RWPE1 (cell line): Measurements from ENCODE around the gene ZNF280D.
"Not testable (repeated sequence)": the region's sequence is repeated elsewhere in the genome, so short reads cannot be mapped to it uniquely, and the experiment has no call there.

Experiments
- CTCF ChIA-PET: fragments of 350-600 bp; sonication (Branson Sonifier 250); formaldehyde crosslinking; extraction: SDS; loops from one replicate; lab custom pipeline; 2021; lab: Yijun Ruan, JAX
- POLR2A ChIA-PET: fragments of 400-600 bp; formaldehyde crosslinking; extraction: SDS; loops from one replicate; lab custom pipeline; 2020; ENCODE audit warnings: antibody characterized with exemption; ENCODE audit not compliant: low non-redundant PET; lab: Yijun Ruan, JAX
- DNase-seq: peaks from one replicate; pipeline ENCODE4 v3.0.0; 2012; ENCODE audit warnings: low spot score
- H3K27ac ChIP-seq: fragments of 450-650 bp; 2 replicates; pipeline ENCODE4 v1.5.1; 2017
- TF ChIP-seq, protein P1 (sequence below): fragments of 450-650 bp; conservative IDR thresholded peaks from 2 replicates; pipeline ENCODE4 v1.5.1; 2017; ENCODE audit warnings: low read depth, mild to moderate bottlenecking

Gene ZNF280D

DNA sequence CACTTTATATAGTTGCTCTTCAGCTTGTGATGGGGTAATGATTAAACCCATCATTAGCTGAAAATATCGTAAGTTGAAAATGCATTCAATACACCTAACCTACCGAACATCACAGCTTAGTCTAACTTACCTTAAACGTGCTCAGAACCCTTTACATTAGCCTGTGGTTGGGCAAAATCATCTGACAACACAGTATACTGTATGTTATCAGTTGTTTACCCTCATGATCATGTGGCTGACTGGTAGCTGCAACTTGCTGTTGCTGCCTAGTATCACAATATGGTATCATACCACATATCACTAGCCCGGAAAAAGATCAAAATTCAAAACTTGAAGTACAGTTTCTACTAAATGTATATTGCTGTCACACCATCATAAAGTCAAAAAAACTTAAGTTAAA lies 9.5 kb downstream of the ZNF280D start:
- ChIA-PET CTCF (no interaction called here), POLR2A (no interaction called here)
- TF ChIP-seq, protein P1, sequence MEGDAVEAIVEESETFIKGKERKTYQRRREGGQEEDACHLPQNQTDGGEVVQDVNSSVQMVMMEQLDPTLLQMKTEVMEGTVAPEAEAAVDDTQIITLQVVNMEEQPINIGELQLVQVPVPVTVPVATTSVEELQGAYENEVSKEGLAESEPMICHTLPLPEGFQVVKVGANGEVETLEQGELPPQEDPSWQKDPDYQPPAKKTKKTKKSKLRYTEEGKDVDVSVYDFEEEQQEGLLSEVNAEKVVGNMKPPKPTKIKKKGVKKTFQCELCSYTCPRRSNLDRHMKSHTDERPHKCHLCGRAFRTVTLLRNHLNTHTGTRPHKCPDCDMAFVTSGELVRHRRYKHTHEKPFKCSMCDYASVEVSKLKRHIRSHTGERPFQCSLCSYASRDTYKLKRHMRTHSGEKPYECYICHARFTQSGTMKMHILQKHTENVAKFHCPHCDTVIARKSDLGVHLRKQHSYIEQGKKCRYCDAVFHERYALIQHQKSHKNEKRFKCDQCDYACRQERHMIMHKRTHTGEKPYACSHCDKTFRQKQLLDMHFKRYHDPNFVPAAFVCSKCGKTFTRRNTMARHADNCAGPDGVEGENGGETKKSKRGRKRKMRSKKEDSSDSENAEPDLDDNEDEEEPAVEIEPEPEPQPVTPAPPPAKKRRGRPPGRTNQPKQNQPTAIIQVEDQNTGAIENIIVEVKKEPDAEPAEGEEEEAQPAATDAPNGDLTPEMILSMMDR, result no peak
- DNase-seq, result no peak
- no peak overlapping the region for H3K27ac ChIP-seq

DNA sequence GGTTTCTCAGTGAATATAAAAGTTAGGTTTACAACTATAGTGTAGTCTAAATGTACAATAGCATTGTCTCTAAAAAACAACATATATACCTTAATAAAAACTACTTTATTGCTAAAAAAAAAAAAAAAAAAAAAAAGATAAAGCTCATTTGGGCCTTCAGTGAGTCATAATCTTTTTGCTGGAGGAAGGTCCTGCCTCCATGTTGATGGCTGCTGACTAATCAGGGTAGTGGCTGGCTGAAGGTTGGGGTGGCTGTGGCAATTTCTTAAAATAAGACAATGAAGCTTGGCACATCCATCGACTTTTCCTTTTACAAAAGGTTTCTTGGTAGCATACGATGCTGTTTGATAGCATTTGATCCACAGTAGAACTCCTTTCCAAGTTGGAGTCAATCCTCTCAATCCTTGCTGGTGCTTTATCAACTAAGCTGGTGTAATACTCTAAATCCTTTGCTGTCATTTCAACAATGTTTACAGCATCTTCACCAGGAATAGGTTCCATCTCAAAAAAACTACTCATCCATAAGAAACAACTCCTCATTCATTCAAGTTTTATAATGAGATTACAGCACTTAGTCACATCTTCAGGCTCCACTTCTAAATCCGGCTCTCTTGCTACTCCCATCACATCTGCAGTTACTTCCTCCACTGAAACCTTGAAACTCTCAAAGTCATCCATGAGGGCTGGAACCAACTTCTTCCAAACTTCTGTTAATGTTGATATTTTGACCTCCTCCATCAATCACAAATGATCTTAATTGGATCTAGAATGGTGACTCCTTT lies 13.3 kb downstream of the ZNF280D start:
- TF ChIP-seq, protein P1, result no peak
- ChIA-PET CTCF (interaction anchor here (0.7 to 1.0 kb wide), 3 partner anchors 53 to 545 kb away, joined by 3 to 7 read pairs (median 3); no protein-coding TSS in a partner anchor), POLR2A (no interaction called here)
- DNase-seq, result no peak
- H3K27ac ChIP-seq, result no peak overlapping the region

DNA sequence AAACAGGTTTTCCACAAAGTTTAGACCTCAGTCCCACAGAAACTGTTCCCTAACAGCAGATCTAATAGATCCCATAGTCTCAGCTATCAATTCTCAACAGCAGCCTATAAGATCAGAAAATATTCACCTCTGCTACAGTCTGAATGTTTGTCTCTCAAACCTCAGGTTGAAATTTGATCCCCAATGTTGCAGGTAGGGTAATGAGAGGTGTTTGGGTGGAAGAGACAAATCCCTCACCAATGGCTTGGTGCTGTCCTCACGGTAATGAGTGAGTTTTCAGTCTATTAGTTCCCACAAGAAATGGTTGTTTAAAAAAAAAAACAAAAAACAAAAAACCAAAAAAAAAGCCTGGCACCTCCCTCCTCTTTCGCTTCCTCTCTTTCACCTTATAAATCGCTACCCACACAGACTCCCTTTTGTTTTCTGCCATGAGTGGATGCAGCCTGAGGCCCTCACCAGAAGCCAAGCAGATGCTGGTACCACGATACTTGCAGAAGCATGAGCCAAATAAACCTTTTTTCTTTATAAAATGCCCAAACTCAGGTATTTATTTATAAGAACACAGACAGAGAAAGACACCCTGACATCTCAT lies 14.2 kb downstream of the ZNF280D start:
- ChIA-PET CTCF (interaction anchor here (0.8 to 1.0 kb wide), 2 partner anchors 15 to 54 kb away, joined by 3 to 4 read pairs; no protein-coding TSS in a partner anchor), POLR2A (no interaction called here)

DNA sequence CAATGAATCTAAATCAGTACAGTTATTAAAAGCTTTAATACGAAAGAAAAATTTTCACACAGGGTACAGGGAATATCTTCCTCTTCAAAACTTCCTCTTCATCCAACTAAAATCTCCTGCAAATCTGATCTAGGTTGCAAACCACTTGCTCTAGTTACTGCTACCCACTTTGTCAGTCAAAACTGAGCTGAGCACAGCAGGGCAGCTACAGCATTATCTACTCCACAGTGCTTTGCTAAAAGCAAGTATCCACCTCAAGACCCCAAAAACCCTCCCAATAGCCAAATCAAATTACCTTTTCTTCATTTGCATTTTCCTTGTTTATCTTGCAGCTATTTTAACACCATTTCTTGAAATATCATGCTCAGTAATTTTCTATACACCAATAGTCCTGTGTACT lies 14.7 kb downstream of the ZNF280D start:
- POLR2A ChIA-PET, result no interaction called here
- CTCF ChIA-PET, result interaction anchor here (0.8 kb wide), 1 partner anchor 15 kb away, joined by 4 read pairs; no protein-coding TSS in a partner anchor
- H3K27ac ChIP-seq, result no peak overlapping the region
- TF ChIP-seq, protein P1, result no peak
- DNase-seq, result no peak

More for the DNA sequence above, 14.2 kb downstream of the ZNF280D start:
- TF ChIP-seq, protein P1, result no peak
- DNase-seq, result no peak
- H3K27ac ChIP-seq, result no peak overlapping the region

DNA sequence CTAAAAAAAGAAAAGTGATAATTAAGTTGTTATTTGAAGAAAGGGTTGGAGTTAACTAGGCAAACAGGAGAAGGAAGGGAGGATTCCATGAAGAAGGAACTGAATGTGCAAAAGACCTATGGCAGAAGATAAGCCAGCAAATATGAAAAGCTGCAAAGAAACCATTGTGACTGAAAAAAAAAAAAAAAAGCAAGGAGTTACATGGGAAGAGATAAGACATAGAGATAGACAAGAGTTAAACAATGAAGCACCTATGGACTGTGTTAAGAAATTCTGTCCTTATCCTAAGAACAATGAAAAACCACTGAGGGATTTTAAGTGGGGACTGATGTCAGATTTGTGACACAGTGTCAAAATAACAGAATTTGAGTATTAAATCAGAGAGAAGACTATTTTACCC lies 17.0 kb downstream of the ZNF280D start:
- ChIA-PET POLR2A (no interaction called here), CTCF (no interaction called here)
- no peak for DNase-seq
- no peak overlapping the region for H3K27ac ChIP-seq
- TF ChIP-seq, protein P1, result no peak

DNA sequence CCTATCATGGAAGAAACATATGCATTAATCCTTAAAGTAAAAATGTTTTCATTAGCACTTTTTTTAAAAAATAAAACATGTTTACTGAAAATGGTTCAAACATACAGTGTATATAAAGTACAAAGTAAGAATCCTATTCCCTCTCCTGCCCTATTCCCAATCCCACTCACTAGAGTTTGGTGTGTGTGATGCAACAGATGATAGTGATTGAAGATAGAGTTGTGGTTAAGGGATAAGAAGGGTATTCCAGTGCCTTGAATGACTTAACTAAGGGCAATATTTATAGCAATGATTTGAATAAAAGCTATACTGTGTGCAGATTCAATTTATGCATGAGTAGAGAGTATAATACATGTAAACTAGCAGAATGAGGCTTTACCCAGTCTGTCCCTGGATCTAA lies 18.1 kb downstream of the ZNF280D start:
- CTCF ChIA-PET, result no interaction called here

DNA sequence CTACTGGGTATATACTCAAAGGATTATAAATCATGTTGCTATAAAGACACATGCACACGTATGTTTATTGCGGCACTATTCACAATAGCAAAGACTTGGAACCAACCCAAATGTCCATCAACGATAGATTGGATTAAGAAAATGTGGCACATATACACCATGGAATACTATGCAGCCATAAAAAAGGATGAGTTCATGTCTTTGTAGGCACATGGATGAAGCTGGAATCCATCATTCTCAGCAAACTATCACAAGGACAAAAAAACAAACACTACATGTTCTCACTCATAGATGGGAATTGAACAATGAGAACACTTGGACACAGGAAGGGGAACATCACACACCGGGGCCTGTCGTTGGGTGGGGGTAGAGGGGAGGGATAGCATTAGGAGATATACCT lies 23.8 kb downstream of the ZNF280D start:
- not testable (repeated sequence) for H3K27ac ChIP-seq
- CTCF ChIA-PET, result interaction anchor here (0.6 kb wide), 1 partner anchor 1483 kb away, joined by 3 read pairs; no protein-coding TSS in a partner anchor

More for the DNA sequence above, 18.1 kb downstream of the ZNF280D start:
- DNase-seq, result no peak
- no peak overlapping the region for H3K27ac ChIP-seq
- TF ChIP-seq, protein P1, result no peak
- POLR2A ChIA-PET, result no interaction called here

More for the DNA sequence above, 23.8 kb downstream of the ZNF280D start:
- POLR2A ChIA-PET, DNase-seq: not testable (repeated sequence)
